ENCODE results near the gene TRPV5.

- TF ChIP-seq EZH2 (IDR thresholded peaks at IDR 0.05; ENCODE audit: low read depth, low read length, severe bottlenecking) (no peak), CTCF (IDR thresholded peaks at IDR 0.05; ENCODE audit: control extremely low read depth in 1 of 3, insufficient read depth in 1 of 3, low read depth in 1 of 3, low read length in 3 of 3) (no peak), POLR2A (IDR thresholded peaks at IDR 0.05; ENCODE audit: control extremely low read depth in 1 of 2, low read depth in 2 of 2, low read length in 2 of 2) (no peak), SUZ12 (IDR thresholded peaks at IDR 0.05; ENCODE audit: low read length) (no peak)
Measured at GRCh38 chr7:142904128-142904527, 29.4 kb downstream of the TRPV5 start.

Measured in H1 (cell line).